GM12874 (cell line): ENCODE measurements around the gene TBRG4.

Source experiments
- TF ChIP-seq, protein P1 (sequence below): IDR thresholded peaks from 2 replicates; pipeline ENCODE4 v1.5.1; 2011; ENCODE audit warnings: low read depth, mild to moderate bottlenecking, control low read depth, low read length, moderate library complexity; ENCODE audit not compliant: insufficient read depth

The TBRG4 gene

DNA sequence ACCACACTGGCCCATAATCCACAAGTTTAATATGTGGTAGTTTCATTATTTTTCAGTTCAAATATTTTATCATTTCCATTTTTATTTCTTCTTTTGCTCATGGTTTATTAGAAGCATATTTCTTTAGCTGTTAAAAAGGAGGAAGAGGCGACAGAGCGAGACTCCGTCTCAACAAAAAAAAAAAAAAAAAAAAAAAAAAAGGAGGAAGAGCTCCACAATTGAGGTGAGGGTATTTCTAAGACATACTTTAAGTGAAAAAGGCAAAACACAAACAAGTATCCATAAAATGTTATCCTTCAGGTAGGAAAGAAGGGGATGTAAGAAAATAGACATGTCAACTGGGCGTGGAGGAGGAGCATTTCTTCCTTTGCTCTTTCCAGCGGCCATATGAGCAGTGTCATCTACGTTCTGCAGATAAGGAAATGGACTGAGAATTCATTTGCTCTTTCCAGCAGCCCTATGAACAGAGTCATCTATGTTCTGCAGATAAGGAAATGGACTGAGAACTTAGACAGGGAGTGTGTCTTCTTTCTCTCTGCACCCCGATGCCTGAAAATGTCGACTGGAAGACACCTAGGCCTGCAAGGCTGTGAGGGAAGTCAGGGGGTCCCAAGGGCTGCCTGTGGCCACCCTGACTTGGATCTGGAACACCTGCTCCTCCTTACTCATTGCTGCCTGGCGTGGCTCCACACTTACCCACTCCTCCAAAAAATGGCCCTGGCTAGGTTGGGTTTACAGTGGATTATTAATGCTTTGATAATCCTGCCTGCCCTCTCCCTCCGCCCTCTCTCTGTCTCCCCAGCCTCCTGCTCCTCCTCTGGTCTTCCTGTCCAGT is 27.2 kb upstream of the TBRG4 start:
- TF ChIP-seq, protein P1, sequence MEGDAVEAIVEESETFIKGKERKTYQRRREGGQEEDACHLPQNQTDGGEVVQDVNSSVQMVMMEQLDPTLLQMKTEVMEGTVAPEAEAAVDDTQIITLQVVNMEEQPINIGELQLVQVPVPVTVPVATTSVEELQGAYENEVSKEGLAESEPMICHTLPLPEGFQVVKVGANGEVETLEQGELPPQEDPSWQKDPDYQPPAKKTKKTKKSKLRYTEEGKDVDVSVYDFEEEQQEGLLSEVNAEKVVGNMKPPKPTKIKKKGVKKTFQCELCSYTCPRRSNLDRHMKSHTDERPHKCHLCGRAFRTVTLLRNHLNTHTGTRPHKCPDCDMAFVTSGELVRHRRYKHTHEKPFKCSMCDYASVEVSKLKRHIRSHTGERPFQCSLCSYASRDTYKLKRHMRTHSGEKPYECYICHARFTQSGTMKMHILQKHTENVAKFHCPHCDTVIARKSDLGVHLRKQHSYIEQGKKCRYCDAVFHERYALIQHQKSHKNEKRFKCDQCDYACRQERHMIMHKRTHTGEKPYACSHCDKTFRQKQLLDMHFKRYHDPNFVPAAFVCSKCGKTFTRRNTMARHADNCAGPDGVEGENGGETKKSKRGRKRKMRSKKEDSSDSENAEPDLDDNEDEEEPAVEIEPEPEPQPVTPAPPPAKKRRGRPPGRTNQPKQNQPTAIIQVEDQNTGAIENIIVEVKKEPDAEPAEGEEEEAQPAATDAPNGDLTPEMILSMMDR = no peak

DNA sequence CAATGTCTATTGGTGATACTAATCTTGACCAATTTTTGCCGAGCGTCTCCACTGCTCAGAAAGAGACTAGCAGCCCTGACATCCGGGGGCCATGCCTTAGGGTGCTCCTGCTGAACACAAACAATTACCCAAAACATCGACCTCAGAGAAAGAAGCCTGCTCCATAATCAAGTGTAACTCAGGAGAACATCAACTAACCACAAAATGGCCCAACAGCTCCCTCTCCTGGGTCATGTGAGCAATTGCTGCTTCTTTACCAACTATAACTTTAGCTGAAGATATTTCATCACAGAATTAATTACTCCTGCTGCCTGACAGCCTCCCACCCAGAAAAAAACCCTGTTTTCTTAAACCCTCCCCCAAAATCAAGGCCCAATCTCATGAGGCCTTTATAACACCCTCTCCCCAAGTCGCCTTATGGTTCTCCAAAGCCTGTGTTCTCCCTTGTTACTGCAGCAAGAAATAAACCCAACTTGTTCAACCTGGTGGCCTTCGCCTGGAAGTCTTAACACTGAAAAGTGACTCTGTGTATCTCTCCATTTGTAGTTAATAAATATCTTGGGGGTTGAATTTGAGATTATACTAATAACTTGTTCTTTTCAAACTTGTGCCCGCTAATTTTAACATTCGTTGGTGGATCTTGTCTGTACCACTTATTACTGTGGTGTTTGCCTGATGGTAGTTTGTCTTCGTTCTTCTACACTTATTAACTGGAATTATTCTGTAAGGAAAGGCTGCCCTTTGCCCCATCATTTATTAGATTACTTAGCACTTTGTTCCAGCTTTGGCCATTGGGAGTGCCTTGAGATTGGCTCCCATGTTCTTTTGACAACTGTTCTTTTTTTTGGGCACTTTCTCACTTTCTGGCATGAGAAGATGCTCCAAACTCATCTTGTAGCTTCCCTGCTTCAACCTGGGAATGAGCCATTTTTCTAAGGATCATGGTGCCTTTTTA is 24.9 kb upstream of the TBRG4 start:
- TF ChIP-seq, protein P1 = peak; percentile 77

GRCh38 chr7:45133877-45134276 is 22.4 kb upstream of the TBRG4 start:
- TF ChIP-seq, protein P1 = no peak

- TF ChIP-seq, protein P1 = no peak
Observed at GRCh38 chr7:45133352-45133751, 21.9 kb upstream of the TBRG4 start.

GRCh38 chr7:45132708-45133320 is 21.3 kb upstream of the TBRG4 start:
- TF ChIP-seq, protein P1 = no peak

DNA sequence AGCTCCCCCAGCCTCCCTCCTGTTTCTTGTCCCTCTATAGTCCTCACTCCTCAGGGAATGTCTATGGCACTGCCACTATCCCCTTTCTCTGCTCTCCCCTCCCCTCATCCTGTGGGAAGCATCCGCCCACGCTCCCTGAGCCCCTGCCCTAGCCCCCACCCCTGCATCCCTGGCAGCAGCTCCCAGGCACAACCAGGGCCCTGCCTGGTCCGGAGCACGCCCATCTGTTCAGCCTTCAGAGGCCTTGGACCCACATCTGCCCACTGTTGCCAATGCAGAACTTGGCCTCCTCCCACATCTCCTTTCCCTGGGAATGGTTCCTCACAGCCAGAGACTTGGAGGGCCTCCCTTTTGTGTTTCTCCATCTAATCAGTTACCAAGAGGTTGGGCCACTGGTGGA is 20.4 kb upstream of the TBRG4 start:
- TF ChIP-seq, protein P1 = no peak

GRCh38 chr7:45130910-45131309 is 19.4 kb upstream of the TBRG4 start:
- TF ChIP-seq, protein P1 = no peak
